Middle frontal gyrus (tissue), 1 donor: Measurements from ENCODE around the gene PLXNC1.
"Not testable (repeated sequence)": the region's sequence is repeated elsewhere in the genome, so short reads cannot be mapped to it uniquely, and the experiment has no call there.

Experiments
- DNase-seq: peaks from one replicate; pipeline ENCODE4 v3.0.0-alpha.2; 2015; ENCODE audit warnings: low spot score; ENCODE audit errors: extremely low spot score

Gene PLXNC1

DNA sequence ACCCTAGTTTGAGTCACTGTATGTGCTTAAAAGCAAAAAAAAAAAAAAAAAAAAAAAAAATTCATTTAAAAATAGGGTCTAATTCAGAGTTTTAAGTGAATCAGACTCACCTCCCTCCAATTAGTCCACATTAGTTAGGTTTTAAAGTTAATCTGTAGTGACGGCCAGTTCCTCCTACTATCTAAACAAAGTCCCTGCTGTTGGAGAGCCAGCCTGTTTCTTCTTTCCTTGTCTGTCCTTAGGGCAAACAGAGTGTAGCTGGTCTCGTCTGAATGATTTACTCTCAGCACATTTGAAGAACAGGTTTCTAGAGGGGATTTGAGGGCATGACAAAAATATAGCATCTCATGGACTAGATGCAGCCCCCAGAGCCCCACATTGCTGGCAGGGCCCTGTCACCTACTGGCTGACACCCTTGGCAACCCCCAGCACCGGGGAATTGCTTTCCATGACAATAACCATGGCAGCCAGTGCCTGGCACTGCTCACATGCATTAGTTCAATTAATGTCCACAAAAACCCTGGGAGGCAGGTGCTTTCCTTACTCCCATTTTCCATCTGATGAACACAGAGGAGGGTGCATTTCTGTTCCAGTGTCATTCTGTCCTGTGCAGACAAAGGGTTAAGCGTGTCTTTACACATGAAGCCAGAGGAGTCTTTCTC is 138.3 kb downstream of the PLXNC1 start:
- no peak for DNase-seq

DNA sequence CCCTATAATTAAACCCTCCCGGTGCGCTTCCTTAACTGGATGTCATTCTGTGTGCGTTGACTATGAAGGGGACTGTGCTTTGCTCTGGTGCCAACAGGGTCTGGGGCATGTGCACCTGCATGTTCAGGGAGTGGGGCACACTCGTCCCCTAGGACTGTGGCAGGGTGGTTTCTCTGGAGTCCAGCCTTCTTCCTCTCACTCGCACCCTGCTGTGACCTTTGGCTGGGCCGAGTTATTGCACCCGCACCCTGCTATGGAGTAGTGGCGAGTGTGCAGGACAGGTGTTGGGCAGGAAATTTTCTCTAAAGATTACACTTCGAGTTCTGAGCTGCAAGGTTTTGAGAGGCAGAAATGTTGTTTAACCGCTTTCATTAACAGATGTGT is 138.9 kb downstream of the PLXNC1 start:
- no peak for DNase-seq

DNA sequence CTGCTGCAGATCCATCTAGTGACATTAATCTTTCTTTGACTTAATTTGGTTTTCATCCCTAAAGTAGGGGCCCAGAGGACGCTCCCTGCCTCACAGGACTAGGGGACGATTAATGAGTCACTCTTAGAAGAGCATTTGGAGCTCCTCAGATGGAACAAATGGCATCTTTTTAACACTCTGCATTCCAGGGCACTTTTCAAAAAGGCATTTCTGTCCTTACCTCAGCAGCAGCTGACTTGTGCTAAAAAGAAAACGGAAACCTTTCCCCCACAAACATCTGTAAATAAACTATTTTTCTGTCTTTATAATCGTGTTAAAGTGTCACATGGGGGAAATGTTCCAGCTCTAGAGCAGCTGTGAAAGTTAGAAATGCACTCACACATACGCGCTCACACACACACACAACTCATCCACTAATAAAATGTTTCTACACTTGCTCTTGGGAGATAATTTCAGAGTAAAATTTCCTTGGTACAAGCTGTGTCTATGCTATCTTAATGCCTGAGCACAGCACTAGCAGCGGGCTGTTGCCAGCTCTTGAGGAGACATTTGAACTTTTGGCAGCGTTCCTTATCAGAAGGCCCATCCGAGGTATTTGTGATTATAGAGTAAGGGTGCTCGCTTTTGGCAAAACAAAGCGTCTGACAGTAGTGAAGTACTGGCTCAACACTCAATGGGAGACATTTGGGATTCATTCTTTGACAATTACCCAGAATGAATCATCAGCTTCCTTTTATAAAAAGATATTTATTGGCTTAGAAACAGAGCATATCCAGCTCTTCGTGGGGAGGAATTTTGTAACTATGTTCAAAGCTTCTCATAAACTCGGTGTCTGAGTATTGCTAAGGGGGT is 141.3 kb downstream of the PLXNC1 start:
- DNase-seq = no peak

- DNase-seq = no peak
These were observed 142.0 kb downstream of the PLXNC1 start for GRCh38 chr12:94290353-94290752.

GRCh38 chr12:94297096-94297699 is 148.8 kb downstream of the PLXNC1 start:
- DNase-seq = no peak

DNA sequence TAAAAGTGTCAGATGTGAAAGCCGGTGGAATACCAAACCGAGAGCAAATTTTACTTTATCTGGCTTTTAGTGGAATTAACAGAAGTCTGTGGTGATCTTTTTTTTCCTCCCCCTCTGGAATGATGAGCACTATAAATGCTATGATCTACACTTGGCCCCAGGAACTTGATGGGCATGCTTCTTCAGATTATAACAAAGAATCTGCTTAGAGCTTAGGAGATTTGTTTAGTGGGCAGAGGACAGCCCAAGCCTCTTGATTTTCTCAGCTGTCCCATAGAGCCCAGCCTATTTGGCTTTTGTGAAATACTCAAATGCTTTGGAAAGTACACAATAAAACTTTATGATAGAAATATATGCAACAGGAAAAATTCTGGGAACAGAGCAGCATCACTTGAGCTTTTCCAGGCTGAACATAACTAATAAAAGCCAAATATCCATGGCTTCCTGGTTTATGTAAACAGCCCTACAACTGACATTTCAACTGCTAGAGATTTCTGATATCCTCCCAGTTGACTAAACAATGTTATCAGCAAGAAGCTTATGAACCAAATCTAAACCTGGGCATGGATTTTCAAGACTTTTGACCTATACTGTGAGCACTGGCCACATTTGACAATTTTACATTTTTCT is 149.6 kb downstream of the PLXNC1 start:
- no peak for DNase-seq

GRCh38 chr12:94299846-94300245 is 151.5 kb downstream of the PLXNC1 start:
- no peak for DNase-seq

DNA sequence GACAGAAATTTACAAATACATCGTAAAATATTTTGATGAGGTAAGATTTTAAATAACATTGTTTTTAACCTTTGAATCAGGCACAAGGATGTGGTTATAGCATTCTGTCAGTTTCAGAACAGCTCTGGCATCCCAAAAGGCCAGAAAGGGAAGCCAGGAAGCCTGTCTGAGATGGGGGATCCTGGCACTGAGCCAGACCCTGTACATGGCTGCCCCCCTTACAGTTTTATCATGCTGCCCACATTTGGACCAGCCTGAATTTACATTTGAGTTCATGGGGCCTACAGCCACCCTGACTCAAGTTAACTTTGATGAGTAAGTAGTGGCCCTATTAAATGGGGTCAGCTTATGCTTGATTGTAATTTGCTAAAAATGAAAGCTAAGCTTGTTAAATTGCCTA is 155.6 kb downstream of the PLXNC1 start:
- DNase-seq = no peak

- DNase-seq = no peak
These were observed 156.2 kb downstream of the PLXNC1 start for GRCh38 chr12:94304566-94305061.

- DNase-seq = no peak
These were observed 157.0 kb downstream of the PLXNC1 start for GRCh38 chr12:94305130-94305957.

- DNase-seq = no peak
These were observed 160.2 kb downstream of the PLXNC1 start for GRCh38 chr12:94308612-94309011.

DNA sequence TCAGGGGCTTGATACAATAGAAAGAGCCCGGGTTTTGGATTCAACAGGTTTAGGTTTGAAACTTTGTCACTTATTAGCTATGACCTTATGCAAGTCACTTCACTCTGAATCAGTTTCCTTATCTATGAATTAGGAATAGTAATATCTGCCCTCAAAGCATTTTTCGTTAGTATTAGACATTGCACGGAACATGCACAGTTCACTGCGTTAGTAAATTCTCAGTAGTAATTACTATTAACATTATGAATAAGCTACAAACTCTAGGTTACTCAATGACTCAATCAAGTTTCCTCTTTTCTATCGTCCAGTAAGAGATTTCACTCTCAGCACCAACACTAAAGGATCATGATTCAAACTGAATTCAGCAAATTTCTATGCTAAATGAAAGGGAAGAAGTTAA is 161.0 kb downstream of the PLXNC1 start:
- no peak for DNase-seq

- DNase-seq = no peak
These were observed 164.0 kb downstream of the PLXNC1 start for GRCh38 chr12:94312378-94312777.

DNA sequence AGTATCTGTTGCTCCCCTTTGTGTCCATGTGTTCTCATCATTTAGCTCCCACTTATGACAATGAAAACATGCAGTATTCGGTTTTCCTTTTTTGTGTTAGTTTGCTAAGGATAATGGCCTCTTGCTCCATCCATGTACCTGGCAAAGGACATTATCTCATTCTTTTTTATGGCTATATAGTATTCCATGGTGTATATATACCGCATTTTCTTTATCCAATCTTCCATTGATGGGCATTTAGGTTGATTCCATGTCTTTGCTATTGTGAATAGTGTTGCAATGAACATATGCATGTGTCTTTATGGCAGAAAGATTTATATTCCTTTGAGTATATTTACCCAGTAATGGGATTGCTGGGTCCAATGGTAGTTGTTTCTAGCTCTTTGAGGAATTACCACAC is 168.2 kb downstream of the PLXNC1 start:
- DNase-seq = not testable (repeated sequence)

- no peak for DNase-seq
These were observed 169.8 kb downstream of the PLXNC1 start for GRCh38 chr12:94318181-94318580.

GRCh38 chr12:94320109-94320508 is 171.7 kb downstream of the PLXNC1 start:
- no peak for DNase-seq

DNA sequence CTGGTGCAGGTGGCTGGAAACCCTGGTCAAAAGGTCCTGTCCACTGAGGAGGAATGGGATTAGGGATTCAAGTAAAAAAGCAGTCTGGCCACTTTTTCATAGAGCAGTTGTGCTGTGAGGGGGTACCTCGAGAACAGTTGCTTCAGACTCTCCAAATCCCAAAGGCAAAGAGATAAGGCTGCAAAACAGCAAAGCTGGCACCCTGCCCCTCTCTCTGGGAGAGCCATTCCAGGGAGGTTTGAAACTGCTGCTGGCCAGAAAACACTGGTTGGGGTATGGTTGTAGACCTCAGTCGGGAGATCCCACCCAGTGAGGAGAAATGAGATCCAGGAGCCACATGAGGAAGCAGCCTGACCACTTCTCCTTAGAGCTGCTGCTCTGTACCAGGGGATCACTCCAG is 174.0 kb downstream of the PLXNC1 start:
- DNase-seq = no peak

DNA sequence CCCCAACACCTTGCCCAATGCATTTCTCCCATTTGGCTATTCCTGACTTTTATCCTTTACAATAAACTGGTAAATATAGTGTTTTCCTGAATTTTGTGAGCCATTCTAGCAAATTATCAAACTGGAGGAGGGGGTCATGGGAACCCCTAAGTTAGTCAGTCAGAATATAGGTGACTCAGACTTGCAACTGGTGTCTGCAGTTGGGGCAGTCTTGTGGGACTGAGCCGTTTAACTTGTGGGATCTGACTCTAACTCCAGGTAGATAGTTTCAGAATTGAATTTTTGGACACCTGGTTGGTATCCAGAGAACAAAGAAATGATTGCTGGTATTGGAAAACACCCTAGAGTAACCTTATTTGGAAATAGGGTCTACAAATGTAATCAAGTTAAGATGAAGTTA is 177.9 kb downstream of the PLXNC1 start:
- no peak for DNase-seq

GRCh38 chr12:94326727-94327126 is 178.3 kb downstream of the PLXNC1 start:
- DNase-seq = no peak

DNA sequence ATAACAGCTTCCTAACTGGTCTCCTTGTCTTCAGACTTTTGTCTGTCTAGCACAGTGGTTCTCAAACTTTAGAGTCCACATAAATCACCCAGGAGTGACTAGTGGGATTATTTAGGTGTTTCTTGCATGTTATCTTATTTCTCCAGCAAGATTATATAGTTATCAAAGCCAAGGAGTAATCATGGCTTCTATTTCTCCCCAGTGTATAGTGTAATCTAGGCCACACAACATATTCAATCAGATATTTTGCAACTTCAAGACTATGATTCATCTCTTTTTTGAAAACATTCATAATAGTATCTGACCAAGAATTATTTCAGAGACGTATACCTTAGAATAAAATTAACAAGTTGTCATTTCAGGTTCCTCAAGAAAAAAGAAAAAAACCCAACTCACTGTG is 179.4 kb downstream of the PLXNC1 start:
- DNase-seq = no peak

GRCh38 chr12:94329366-94329765 is 181.0 kb downstream of the PLXNC1 start:
- DNase-seq = no peak
